C4-2B (cell line): ENCODE data around the gene GALNT12.

Source experiments
- ZFX ChIP-seq: fragments of 450-650 bp; IDR thresholded peaks from 2 replicates; pipeline ENCODE4 v1.6.1; 2017
- TF ChIP-seq, protein P1 (sequence below): fragments of 450-650 bp; conservative IDR thresholded peaks from 2 replicates; pipeline ENCODE4 v1.5.1; 2017; ENCODE audit warnings: mild to moderate bottlenecking

- TF ChIP-seq, protein P1, sequence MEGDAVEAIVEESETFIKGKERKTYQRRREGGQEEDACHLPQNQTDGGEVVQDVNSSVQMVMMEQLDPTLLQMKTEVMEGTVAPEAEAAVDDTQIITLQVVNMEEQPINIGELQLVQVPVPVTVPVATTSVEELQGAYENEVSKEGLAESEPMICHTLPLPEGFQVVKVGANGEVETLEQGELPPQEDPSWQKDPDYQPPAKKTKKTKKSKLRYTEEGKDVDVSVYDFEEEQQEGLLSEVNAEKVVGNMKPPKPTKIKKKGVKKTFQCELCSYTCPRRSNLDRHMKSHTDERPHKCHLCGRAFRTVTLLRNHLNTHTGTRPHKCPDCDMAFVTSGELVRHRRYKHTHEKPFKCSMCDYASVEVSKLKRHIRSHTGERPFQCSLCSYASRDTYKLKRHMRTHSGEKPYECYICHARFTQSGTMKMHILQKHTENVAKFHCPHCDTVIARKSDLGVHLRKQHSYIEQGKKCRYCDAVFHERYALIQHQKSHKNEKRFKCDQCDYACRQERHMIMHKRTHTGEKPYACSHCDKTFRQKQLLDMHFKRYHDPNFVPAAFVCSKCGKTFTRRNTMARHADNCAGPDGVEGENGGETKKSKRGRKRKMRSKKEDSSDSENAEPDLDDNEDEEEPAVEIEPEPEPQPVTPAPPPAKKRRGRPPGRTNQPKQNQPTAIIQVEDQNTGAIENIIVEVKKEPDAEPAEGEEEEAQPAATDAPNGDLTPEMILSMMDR, result no peak
- no peak for TF ChIP-seq ZFX
Observed at GRCh38 chr9:98797491-98797890, 10.0 kb upstream of the GALNT12 start.
